GM18505 (cell line): ENCODE measurements around the gene IRF2BP2.
"Not testable (repeated sequence)": the region's sequence is repeated elsewhere in the genome, so short reads cannot be mapped to it uniquely, and the experiment has no call there.

ENCODE experiments used
- ATAC-seq: cut with Tn5 transposase; IDR thresholded peaks from one replicate; pipeline ENCODE4 v1.9.1; 2021; ENCODE audit not compliant: unreplicated experiment
- POLR2A ChIP-seq: IDR thresholded peaks from 4 replicates; pipeline ENCODE4 v1.6.1; 2011; ENCODE audit warnings: borderline replicate concordance; ENCODE audit not compliant: insufficient read depth, insufficient read length; ENCODE audit errors: extremely low read depth

The IRF2BP2 gene

GRCh38 chr1:234597894-234598293 is 12.1 kb downstream of the IRF2BP2 start:
- TF ChIP-seq POLR2A = no peak
- no peak for ATAC-seq

GRCh38 chr1:234595899-234596298 is 14.1 kb downstream of the IRF2BP2 start:
- no peak for ATAC-seq

GRCh38 chr1:234594575-234594974 is 15.4 kb downstream of the IRF2BP2 start:
- not testable (repeated sequence) for ATAC-seq

More at GRCh38 chr1:234595899-234596298, 14.1 kb downstream of the IRF2BP2 start:
- TF ChIP-seq POLR2A = no peak

GRCh38 chr1:234593771-234594504 is 16.0 kb downstream of the IRF2BP2 start:
- no peak for TF ChIP-seq POLR2A
- no peak for ATAC-seq

GRCh38 chr1:234593109-234593508 is 16.9 kb downstream of the IRF2BP2 start:
- TF ChIP-seq POLR2A = no peak
- ATAC-seq = no peak

- TF ChIP-seq POLR2A = no peak
- no peak for ATAC-seq
These were observed 17.7 kb downstream of the IRF2BP2 start for GRCh38 chr1:234592240-234592639.

- no peak for ATAC-seq
- no peak for TF ChIP-seq POLR2A
These were observed 18.8 kb downstream of the IRF2BP2 start for GRCh38 chr1:234591131-234591530.

- TF ChIP-seq POLR2A = no peak
- no peak for ATAC-seq
These were observed 19.9 kb downstream of the IRF2BP2 start for GRCh38 chr1:234589854-234590620.

- TF ChIP-seq POLR2A = no peak
These were observed 20.7 kb downstream of the IRF2BP2 start for GRCh38 chr1:234589064-234589800.

GRCh38 chr1:234588386-234588785 is 21.6 kb downstream of the IRF2BP2 start:
- no peak for ATAC-seq
- TF ChIP-seq POLR2A = no peak

More at GRCh38 chr1:234589064-234589800, 20.7 kb downstream of the IRF2BP2 start:
- ATAC-seq = no peak

- TF ChIP-seq POLR2A = no peak
- no peak for ATAC-seq
These were observed 23.0 kb downstream of the IRF2BP2 start for GRCh38 chr1:234586892-234587485.

- TF ChIP-seq POLR2A = no peak
- no peak for ATAC-seq
These were observed 23.7 kb downstream of the IRF2BP2 start for GRCh38 chr1:234586304-234586703.
